ENCODE results near the gene CNNM3. TPM values are rescaled to one million over a fixed set of nuclear protein-coding genes. Genes with fewer than 3 reads are reported as not detected.

Gene CNNM3
- total RNA-seq, 1 donor from 2014 or later: 10.7 TPM

DNA sequence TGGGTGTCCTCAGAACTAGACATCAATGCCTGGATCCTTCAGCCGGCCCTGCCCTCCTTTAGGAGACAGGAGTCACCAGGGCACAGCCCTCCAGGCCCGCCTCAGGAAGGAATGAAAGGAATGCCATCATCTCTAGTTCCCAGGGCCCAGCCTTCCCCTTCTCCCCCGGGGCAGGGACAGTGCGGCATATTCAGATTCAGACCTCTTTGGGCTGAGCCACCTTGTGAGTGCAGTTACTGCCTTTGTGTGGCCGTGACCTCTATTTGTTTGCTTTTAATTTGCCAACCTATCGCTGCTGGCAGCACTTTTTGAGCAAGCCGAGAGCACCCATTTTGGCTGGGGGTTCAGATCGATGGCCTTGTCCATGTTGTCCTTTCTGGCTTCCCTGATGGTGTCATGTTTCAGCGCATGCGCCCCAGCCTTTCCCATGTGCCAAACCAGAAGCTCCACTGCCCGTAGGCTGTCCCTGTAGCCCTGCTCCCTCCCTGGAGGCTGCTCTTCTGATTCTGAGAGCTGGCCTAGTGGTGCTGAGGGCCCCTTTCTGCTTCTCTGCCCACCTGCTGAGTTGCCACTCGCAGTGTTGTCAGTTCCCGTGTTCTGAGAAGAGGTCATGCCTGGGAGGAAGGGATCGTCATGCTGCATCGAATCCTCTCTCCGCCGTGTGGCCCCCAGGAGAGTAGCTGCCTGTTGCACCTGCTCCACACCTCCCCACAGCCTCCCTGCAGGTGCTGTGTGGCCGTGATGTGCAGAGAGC, 16.9 kb downstream of the CNNM3 start:
- intact Hi-C loops (cut with DNase I): no loop called here
- no peak for DNase-seq (ENCODE audit: low spot score)

DNA sequence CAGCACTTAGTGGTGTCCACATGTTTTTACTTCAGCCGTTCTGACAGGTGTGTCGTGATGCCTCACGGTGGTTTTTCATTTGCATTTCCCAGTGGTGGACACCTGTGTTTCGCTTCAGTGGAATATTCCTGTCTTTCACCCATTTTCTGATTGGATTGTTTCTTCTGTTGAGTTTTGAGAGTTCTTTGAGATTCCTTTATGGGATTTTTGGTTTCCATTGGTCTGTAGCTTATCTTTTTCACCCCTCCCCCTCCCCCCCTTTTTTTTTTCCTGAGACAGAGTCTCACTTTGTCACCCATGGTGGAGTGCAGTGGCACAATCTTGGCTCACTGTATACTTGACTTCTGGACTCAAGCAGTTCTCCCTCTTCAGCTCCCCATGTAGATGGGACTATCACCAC, 19.8 kb downstream of the CNNM3 start:
- intact Hi-C loops (cut with DNase I): no loop called here
- DNase-seq (ENCODE audit: low spot score): no peak

DNA sequence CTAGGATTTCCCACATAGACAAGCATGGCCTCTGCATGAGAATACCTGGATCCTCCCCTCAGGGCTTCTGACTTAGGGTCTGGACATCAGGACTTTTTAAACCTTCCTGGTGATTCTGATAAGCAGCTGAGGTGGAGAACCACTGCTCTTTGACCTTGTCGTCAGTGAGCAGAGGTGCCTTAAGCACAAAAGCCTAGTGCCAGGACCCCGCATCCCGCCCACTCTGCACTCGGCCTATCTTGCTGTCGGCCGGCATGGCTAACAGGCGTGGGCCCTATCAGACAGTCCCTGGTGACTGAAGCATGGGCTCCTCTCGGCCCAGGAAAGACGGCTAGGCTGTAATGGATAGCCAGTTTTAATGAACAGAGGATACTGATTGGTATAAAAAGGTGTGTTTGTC, 21.5 kb downstream of the CNNM3 start:
- intact Hi-C loops (cut with DNase I): no loop called here
- DNase-seq (ENCODE audit: low spot score): no peak

DNA sequence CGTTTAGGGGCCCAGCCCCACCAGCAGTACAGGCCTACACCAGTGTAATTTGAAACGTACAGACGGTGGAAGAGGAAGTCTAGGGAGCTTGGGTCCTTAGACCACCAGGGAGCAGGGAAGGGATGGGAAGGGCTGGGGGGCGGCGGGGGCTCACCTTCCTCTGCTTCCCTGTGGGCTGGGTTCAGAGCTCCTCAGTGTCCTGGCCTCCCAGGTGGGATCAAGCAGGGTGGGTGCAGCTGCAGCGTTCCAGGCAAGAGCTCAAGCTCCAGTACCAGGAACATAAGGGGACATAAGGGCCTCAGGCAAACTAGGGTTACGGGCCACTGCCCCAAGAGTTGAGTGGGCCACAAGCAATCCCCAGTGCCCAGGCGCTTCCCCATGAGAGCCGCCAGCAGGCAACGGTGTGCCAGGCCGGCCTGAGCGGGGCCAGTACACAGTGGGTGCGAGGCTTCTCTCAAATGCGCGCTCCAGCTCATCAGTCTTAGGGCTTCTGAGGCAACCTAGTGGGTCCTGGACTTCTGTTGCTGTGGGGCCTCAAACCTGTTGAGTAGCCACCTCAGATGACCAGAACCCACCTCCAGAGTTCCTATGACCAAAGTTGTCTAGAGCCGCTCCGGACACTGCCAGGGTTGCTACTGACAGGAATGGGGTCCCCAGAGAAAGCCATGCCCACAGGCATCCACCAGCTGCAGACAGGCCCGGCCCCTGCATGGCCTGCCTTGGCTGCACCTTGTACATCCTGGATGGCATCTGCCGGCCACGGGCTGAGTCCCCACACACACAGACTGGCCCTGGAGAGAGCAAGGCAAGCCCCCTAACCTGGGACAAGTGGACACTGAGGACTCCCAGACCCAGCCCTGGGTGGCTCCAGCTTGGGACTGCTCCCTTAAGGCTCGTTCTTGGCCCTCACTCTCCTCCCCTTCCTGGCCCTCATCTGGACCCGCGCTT, 22.6 kb downstream of the CNNM3 start:
- intact Hi-C loops (cut with DNase I): no loop called here
- DNase-seq (ENCODE audit: low spot score): no peak

DNA sequence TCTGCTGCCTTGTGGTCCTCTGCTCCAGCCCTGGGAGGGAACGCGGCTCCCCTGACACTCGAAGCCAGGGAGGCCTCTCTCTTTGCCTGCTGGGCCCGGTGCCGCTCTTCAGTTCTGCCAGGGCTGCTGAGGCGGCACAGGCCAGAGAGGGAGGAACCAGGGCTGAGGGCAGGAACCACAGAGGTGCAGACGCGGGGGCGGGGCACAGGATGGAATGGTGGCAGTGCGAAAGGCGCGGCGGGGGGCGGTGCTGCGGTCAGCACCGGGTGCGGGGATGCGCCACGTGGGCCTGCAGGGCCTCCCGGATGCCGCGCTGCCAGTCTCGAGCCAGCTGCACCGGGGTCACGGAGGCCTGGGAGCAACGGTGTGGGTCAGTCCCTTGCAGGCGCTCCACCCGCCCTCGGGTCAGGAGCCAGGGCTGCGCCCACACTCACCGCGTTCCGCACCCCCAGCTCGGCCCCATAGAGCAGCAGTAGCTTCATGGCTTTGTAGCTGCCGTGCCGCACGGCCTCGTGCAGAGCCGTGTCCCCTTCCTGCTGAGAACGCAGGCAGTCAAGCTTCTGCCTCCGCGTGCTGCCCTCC, 23.3 kb downstream of the CNNM3 start:
- intact Hi-C loops (cut with DNase I): no loop called here

DNA sequence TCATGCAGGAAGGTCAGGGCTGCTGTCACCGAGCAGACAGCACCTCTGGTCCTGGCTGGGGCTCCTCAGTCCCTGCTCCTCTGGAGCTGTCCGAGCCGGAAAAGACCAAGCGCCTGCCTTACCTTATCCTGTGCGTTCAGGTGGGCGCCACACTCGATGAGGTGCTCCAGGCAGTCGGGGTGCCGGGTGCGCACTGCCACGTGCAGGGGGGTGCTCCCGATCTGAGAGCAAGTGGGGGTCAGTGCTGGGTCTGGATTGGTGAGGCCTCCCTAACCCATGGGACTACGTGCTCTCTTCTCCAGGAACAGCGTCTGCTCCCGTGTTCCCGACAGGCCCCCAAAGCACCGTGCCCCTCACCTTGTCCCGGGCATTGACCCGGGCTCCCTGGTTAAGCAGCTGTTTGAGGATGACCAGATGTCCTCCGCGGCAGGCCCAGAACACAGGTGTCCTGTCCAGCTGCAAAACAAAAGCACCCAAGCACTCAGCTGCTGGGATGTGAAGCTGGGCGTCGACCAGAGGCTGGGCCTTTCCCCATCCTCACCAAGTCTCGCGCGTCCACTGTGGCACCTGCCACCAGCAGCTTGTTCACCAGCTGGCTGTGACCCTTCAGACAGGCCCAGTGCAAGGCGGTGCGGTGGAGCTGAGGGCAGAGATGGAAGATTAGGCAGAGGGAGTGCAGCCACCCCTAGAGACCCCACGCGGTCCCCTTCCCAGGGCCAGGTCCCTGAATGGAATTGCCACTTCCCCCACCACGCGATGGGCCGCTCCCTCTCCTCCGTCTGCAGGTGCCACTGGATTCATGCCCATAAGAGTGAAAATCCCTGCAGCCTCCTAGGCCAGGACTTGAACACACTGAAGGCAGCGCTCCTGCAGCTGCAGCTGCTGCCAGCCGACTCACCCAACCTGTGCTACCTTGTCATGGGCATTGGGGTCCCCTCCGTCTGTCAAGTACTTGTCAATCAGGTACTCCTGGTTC, 24.1 kb downstream of the CNNM3 start:
- intact Hi-C loops (cut with DNase I): no loop called here
- DNase-seq (ENCODE audit: low spot score): no peak

More for the DNA sequence above, 23.3 kb downstream of the CNNM3 start:
- no peak for DNase-seq (ENCODE audit: low spot score)

DNA sequence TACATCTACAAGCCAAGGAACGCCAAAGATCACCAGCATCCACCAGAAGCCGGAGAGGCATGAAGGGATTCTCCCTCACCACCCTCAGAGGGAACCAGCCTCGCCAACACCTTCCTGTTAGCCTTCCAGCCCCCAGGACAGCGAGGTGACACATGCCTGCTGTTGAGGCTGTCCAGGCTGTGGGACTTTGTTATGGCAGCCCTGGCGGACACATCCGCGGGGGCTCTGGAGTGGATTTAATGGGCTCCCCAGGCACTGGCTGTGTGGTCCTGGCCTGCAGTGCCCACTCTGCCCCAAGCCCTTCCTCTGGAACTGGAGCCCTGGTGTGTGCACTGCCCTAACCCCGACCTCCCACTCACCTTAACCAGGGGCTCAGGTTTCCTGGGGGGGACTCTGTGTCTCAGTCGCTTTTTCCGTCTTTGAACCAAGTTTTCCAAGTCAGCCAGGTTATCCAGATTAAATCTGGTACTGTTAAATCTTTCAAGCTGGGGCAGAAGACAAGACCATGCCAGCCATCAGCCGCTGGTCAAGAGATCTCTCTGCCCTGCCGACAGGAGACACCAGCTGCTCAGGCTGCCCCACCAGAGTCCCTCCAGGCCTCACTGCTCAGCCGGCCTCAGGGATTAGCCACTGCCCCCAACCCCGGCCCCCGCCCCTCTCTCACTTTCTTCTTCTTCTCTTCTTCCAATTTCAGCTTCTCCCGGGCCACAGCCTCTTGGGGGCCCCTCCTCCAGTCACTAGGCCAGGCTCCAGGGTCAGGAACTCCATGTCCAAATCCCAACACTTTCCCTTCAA, 25.8 kb downstream of the CNNM3 start:
- DNase-seq (ENCODE audit: low spot score): no peak

DNA sequence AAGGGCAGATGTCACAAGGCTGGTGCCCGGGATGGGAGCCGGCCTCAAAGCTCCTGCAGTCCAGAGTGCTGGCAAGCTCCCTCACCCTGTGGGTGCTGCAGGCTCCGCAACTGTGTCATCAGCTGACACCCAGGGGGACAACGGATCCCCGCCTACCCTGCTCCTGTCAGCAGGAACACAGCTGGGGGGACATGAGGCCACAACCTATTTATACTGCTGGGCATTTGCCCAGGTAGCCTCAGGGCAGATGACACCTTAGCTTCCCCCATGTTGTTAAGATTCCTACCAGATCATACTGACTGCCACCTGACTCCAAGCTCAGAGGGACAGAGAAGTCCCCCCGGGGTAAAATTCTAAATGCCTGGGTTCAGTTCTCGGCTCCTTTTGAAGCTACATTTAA, 26.5 kb downstream of the CNNM3 start:
- intact Hi-C loops (cut with DNase I): no loop called here
- peak; percentile 85 for DNase-seq (ENCODE audit: low spot score)

More for the DNA sequence above, 25.8 kb downstream of the CNNM3 start:
- intact Hi-C loops (cut with DNase I): no loop called here

DNA sequence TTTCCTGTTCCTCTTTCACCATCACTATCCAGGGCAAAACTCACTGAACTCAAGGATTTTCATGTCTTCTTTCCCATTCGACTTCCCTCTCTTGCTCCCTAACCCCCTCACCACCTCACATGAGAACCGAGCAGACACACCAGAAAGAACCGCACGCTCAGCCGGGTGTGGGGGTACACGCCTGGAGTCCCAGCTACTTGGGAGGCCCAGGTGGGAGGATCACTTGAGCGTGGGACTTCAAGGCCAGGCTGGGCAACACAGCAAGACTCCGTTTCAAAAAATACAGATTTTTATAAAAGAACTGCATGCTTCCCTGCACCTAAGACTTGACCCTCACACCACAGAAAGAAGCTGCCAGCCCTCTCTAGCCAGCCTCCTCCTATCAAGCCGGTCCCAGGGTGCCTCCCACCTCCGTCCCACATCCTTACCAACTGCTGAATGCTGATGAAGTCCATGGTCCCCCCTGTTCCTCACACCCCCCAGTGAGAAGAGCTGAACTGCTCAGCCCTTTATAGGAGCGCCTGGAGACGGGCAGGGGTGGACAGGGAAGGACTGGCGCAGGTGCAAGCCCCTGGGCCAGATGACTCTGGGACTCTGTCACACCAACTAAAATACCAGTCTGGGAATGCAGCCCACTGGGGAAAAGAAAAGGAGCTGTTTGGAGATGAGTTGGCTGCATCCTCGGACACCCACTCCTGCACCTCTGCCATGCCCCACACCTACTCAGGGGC, 27.6 kb downstream of the CNNM3 start, which contains the start of gene ANKRD23:
TSS of gene ANKRD23 (minus strand) at position 484 of the 731 bp plus-strand sequence. CDS start at position 455, 29 bp downstream.
- DNase-seq (ENCODE audit: low spot score): no peak
- intact Hi-C loops (cut with DNase I): no loop called here

DNA sequence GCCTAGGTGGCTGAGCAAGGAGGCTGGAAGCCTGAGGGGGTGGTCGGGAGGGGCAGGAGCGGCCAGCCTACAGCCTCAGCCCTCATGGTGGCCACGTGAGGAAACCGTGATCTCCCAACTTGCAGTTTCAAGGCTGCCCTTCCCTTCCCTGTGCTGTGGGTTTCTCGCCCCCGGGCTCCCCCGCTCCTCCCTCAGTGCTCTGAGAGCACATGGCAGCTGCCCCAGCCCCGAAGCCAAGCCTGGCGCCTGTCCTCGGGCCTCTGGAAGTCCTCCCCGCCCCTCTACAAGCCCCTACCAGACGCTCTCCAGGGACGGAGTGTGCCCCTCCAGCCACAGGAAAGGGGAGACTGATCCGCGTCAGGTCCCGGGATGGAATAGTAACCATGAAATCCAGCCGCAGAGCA, 28.3 kb downstream of the CNNM3 start:
- DNase-seq (ENCODE audit: low spot score): no peak
- intact Hi-C loops (cut with DNase I): no loop called here

DNA sequence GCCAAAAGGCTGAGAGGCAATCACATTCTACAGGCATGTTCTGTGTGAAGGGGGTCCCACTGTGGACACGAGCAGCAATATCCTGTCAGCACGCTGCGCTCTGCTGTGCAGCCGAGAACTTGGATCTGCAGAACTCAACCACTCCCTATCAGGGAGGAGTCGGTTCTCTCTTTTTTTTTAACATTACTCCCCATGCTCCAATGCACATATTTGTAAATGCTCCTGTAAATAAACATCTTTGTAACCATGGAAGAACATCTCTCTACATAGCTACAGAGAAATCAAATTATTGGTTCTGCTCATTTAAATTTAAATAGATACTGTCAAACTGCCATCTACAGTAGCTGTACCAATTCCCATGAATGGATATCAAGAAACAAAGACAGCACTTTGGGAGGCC, 30.8 kb downstream of the CNNM3 start:
- intact Hi-C loops (cut with DNase I): no loop called here
- no peak for DNase-seq (ENCODE audit: low spot score)

DNA sequence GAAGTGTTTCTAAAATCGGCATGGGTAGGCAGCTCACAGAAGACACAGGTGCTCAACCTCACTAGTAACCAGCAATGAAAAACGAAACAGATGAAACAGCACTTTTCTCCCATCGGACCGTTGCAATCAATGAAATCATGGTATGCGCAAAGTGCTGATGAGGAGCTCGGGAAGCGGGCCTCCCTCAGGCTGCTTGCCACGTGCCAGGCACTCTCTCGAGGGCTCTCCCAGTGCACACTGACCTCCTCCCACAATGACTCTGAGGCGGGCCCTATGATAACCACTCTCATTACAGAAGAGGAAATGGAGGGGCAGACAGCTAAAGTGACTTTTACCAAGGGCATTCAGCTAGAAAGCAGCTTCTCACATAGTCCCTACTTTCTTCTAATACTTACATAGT, 31.5 kb downstream of the CNNM3 start:
- intact Hi-C loops (cut with DNase I): no loop called here
- DNase-seq (ENCODE audit: low spot score): no peak

DNA sequence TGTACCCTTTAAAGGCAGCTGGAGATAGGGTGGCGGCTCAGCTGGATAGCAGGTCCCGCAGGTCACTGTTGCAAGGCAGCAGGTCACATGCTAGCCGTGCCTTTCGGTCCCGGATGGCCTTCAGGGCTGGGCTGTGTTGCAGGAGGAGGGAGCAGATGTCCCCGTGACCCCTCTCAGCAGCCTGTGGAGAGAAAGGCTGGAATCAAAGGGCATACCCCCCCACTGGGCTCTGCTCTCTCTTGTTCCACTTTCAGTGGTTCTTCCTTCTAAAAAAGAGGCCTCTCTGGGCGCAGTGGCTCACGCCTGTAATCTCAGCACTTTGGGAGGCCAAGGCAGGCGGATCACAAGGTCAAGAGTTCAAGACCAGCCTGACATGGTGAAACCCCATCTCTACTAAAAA, 32.2 kb downstream of the CNNM3 start:
- intact Hi-C loops (cut with DNase I): no loop called here

DNA sequence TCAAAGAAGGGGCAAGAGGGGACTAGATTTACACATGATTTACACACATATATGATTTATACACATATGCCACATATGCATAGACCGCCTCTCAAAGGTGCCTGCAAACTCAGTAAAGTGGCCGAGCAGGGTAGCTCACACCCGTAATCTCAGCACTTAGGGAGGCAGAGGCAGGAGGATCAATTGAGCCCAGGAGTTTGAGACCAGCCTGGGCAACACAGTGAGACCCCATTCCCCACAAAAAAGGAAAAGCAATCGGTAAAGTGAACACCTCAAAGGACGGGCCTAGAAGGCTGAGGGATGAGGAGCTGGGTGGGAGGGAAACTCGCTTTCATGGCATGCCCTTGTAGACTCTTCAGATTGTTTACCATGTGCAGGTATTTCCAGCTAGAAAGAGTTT, 36.6 kb downstream of the CNNM3 start:
- intact Hi-C loops (cut with DNase I): no loop called here
- no peak for DNase-seq (ENCODE audit: low spot score)

More for the DNA sequence above, 32.2 kb downstream of the CNNM3 start:
- DNase-seq (ENCODE audit: low spot score): no peak

DNA sequence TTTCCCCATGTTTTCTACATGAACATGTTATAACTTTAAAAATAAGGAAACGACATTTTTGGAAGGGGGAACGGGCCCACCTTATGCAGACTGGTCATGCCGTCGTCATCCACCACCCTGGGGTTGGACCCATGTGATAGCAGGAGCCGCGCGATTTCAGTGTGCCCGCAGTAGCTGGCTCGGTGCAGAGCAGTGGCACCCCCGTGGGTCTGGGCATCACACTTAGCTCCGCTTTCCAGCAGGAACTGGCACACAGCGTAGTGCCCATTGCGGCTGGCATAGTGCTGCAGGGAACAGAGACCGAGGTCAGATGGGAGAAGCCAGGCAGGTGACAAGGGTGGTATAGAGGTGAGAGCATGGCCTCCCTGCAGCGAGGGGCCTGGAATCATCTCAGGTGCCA, 37.3 kb downstream of the CNNM3 start:
- intact Hi-C loops (cut with DNase I): no loop called here
- no peak for DNase-seq (ENCODE audit: low spot score)

DNA sequence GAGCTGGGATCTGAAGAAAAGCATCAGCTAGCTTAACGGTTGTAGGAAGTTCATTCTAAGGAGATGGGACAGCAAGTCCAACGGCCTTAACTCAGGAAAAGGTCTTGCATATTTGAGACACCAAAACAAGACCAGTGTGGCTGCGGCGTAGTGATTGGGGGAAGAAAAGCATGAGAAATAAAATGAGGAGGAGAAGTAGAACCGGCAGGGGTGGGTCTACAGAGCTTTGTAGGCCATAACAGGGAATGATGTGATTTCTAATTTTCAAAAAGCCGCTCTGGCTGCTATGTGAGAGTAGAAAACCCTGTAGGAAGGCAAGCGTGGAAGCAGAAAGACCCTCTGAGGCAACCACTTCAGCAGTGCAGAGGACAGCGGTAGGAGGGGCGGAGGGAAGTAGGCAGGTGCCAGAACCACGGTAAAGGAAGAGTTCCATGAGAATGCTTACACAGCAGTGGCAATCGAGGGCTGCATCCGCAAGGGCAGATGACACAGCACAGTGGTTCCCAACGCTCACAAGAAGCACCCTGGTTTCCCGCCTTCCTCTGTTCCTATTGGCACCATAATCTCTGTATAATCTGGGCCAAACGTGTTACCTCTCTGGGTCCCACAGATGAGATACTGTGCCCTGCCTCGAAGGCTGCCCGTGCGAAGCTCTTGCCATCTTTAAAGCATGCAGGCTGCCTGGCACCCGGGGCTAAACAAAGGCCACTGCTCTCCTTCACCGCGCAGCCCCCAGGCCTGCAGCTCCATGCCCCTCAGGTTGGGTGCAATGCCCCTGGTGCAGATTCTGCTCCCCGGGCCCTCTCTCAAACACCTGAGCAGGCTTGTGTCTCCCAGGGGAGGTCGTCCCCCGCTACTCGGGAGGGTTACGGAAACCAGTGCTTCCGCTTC, 41.0 kb downstream of the CNNM3 start:
- no peak for DNase-seq (ENCODE audit: low spot score)
- intact Hi-C loops (cut with DNase I): loop anchor here (2.0 to 5.0 kb wide), 2 partner anchors 38 to 95 kb away; partner anchors contain the start of gene CNNM4

Measured in cardiac septum (tissue), 1 donor.